Left lung (tissue), 10 donors: ENCODE data around the gene JAKMIP1. TPM values are rescaled to one million over a fixed set of nuclear protein-coding genes. Genes with fewer than 3 reads are reported as not detected.

Source experiments
- ATAC-seq: fragments of 200-7000 bp; cut with Tn5 transposase; one replicate; pipeline ENCODE4 v1.9.1; 2020; ENCODE audit warnings: moderate library complexity
- DNase-seq, 4 donors: peaks; one replicate each; pipeline ENCODE4 v3.0.0-alpha.2; 2013 to 2020
- H3K27ac ChIP-seq, 2 donors: fragments of 200-600 bp; sonication (generic) in 1 of 2; one replicate each; pipeline versions ENCODE4 v1.5.0 to v1.8.0; 2020 to 2021
- H3K27me3 ChIP-seq, 2 donors: fragments of 200-600 bp; sonication (generic) in 1 of 2; one replicate each; pipeline versions ENCODE4 v1.5.0 to v1.8.0; 2020 to 2021
- H3K36me3 ChIP-seq, 2 donors: fragments of 200-600 bp; sonication (generic) in 1 of 2; one replicate each; pipeline versions ENCODE4 v1.5.0 to v1.8.0; 2020 to 2021
- H3K4me1 ChIP-seq, 2 donors: fragments of 200-600 bp; one replicate each; pipeline ENCODE4 v1.8.0; 2021
- H3K4me3 ChIP-seq, 2 donors: fragments of 200-600 bp; sonication (generic) in 1 of 2; one replicate each; pipeline versions ENCODE4 v1.5.0 to v1.8.0; 2020 to 2021; ENCODE audit warnings: mild to moderate bottlenecking in 1 of 2
- H3K9me3 ChIP-seq, 2 donors: fragments of 200-600 bp; sonication (generic) in 1 of 2; one replicate each; pipeline versions ENCODE4 v1.5.0 to v1.8.0; 2020 to 2021
- CTCF ChIP-seq, 2 donors: fragments of 200-600 bp; sonication (generic) in 1 of 2; IDR thresholded peaks; one replicate each; pipeline versions ENCODE4 v1.5.0 to v1.8.0; 2021; ENCODE audit warnings: antibody characterized with exemption in 2 of 2
- intact Hi-C, 2 donors: fragments of 100-400 bp; cut with DNase I; formaldehyde crosslinking; loops; one replicate each; pipeline versions ENCODE4 v1.11.2 to v1.14.2; 2022
- polyA plus RNA-seq, 6 donors: library from polyadenylated mRNA; unstranded; fragments of 120-200 nt; gene quantifications; one replicate each; pipeline ENCODE4 v1.2.1, GENCODE V29; 2013; ENCODE audit not compliant: insufficient read length in 6 of 6
- total RNA-seq, 2 donors: library from RNA; stranded (reverse); fragmentation: NEBNext Ultra II Directional; extraction: Animal tissue kit (Norgen Biotek cat#: 25700); gene quantifications; one replicate each; pipeline ENCODE4 v1.2.1, GENCODE V29; 2021
- donor health status: DM: no; HTN: yes; CAD: no.
- donor health status: DM: no; HTN: no; CAD: no.

JAKMIP1 gene
- total and polyA plus RNA-seq, 8 donors = 0.13 to 0.79 (median 0.21) TPM; not detected in 1

- no peaks in the 10 kb centered on the region for H3K36me3 ChIP-seq
- intact Hi-C loops = no loop called here
- no peaks in the 10 kb centered on the region for H3K27me3 ChIP-seq
- H3K4me3 ChIP-seq = no peak overlapping the region
- ATAC-seq (no peak), DNase-seq (no peak)
- H3K27ac ChIP-seq = no peak overlapping the region
- peaks cover 0 to 8% of the 10 kb centered on the region in 2 donors for H3K9me3 ChIP-seq
- TF ChIP-seq CTCF (IDR thresholded peaks at IDR 0.05) = no peak
- no peaks in the 10 kb centered on the region for H3K4me1 ChIP-seq
Observed at GRCh38 chr4:6162885-6163284, 37.5 kb downstream of the JAKMIP1 start.

GRCh38 chr4:6161921-6162464 lies 38.4 kb downstream of the JAKMIP1 start:
- H3K36me3 ChIP-seq = no peaks in the 10 kb centered on the region
- H3K4me3 ChIP-seq = no peak overlapping the region
- H3K9me3 ChIP-seq = peaks cover 0 to 8% of the 10 kb centered on the region in 2 donors
- intact Hi-C loops = no loop called here
- H3K4me1 ChIP-seq = no peaks in the 10 kb centered on the region
- ATAC-seq (no peak), DNase-seq (no peak)
- H3K27ac ChIP-seq = no peak overlapping the region
- H3K27me3 ChIP-seq = no peaks in the 10 kb centered on the region
- no peak for TF ChIP-seq CTCF (IDR thresholded peaks at IDR 0.05)

- no peak for DNase-seq
- H3K27me3 ChIP-seq = no peaks in the 10 kb centered on the region
Observed at GRCh38 chr4:6160536-6160935, 39.8 kb downstream of the JAKMIP1 start.

GRCh38 chr4:6157926-6158325 lies 42.4 kb downstream of the JAKMIP1 start:
- Histone ChIP-seq H3K27ac (no peak overlapping the region), H3K27me3 (peaks cover 0 to 17% of the 10 kb centered on the region in 2 donors), H3K4me3 (no peak overlapping the region), H3K36me3 (no peaks in the 10 kb centered on the region), H3K4me1 (no peaks in the 10 kb centered on the region), H3K9me3 (no peaks in the 10 kb centered on the region)
- intact Hi-C loops = no loop called here
- ATAC-seq = no peak
- DNase-seq = no peak
- TF ChIP-seq CTCF (IDR thresholded peaks at IDR 0.05) = no peak

More at GRCh38 chr4:6160536-6160935, 39.8 kb downstream of the JAKMIP1 start:
- H3K9me3 ChIP-seq = peaks cover 0 to 8% of the 10 kb centered on the region in 2 donors
- TF ChIP-seq CTCF (IDR thresholded peaks at IDR 0.05) = no peak
- H3K27ac ChIP-seq = no peak overlapping the region
- ATAC-seq = no peak
- no peaks in the 10 kb centered on the region for H3K36me3 ChIP-seq
- intact Hi-C loops = no loop called here
- H3K4me1 ChIP-seq = no peaks in the 10 kb centered on the region
- no peak overlapping the region for H3K4me3 ChIP-seq

- Histone ChIP-seq H3K9me3 (no peaks in the 10 kb centered on the region), H3K36me3 (no peaks in the 10 kb centered on the region), H3K4me1 (no peaks in the 10 kb centered on the region), H3K27me3 (peaks cover 0 to 23% of the 10 kb centered on the region in 2 donors), H3K27ac (no peak overlapping the region), H3K4me3 (no peak overlapping the region)
- intact Hi-C loops = no loop called here
- ATAC-seq (no peak), DNase-seq (no peak)
- TF ChIP-seq CTCF (IDR thresholded peaks at IDR 0.05) = no peak
Observed at GRCh38 chr4:6155996-6156750, 44.2 kb downstream of the JAKMIP1 start.
